HL-60 (cell line): Measurements from ENCODE around the gene GABPB1.

Source experiments
- DNase-seq, 2 experiments: peaks; one replicate each; pipeline ENCODE4 v3.0.0-alpha.2; 2010 to 2020; ENCODE audit warnings: low read depth in 1 of 2, low spot score in 1 of 2
- H3K27ac ChIP-seq: fragments of 250-450 bp; sonication (Bioruptor Pico); replicated peaks from 2 replicates; pipeline ENCODE4 v1.5.1; 2020; ENCODE audit warnings: mild to moderate bottlenecking, moderate library complexity
- H3K27me3 ChIP-seq: fragments of 250-450 bp; sonication (Bioruptor Pico); 2 replicates; pipeline ENCODE4 v1.5.1; 2021; ENCODE audit warnings: mild to moderate bottlenecking, moderate library complexity; ENCODE audit not compliant: insufficient read depth, poor library complexity, severe bottlenecking
- H3K4me3 ChIP-seq: replicated peaks from 2 replicates; pipeline ENCODE4 v1.5.1; 2011; ENCODE audit warnings: mild to moderate bottlenecking, control low read depth, low read length; ENCODE audit not compliant: insufficient read depth
- GABPA ChIP-seq: IDR thresholded peaks from 2 replicates; pipeline ENCODE4 v1.6.1; 2012; ENCODE audit warnings: low read depth
- POLR2AphosphoS5 ChIP-seq: IDR thresholded peaks from 2 replicates; pipeline ENCODE4 v1.6.1; 2012; ENCODE audit warnings: low read depth
- SPI1 ChIP-seq: IDR thresholded peaks from 2 replicates; pipeline ENCODE4 v1.6.1; 2012; ENCODE audit warnings: low read depth, mild to moderate bottlenecking, borderline replicate concordance
- TF ChIP-seq, protein P1 (sequence below): IDR thresholded peaks from 2 replicates; pipeline ENCODE4 v1.6.1; 2012; ENCODE audit warnings: low read depth; ENCODE audit not compliant: insufficient replicate concordance
- TF ChIP-seq, protein P2 (sequence below): IDR thresholded peaks from one replicate; pipeline ENCODE4 v1.5.1; 2011; ENCODE audit warnings: low read length, control low read depth, inconsistent platforms; ENCODE audit not compliant: insufficient read depth

GABPB1 gene

DNA sequence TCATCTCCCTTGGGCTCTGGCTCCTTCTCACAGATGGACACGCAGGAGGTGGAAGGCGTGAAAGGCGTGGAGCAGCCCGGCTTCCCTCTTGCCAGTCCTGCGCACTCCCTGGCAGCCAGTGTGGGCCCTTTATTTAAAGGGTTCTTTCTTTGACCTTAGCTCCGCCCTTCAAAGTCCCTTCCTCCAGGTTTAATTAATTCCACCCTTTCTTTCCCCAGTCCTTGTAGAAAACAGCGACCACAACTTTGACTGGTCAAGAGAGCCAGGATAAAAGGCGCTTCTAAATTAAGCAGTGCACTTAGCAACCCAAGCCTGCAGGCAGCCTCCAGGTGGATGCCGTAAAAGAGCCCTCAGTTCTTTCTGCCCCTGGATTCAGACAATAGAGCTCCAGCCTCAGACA is 89.4 kb downstream of the GABPB1 start, which contains the start of gene HDC:
Gene HDC, minus strand, starts transcription at position 107 of the 400 bp plus-strand sequence. Its CDS starts 103 bp downstream, at position 4.
- no peak for DNase-seq
- H3K27ac ChIP-seq: no peak within 1 kb of the TSS
- no peak within 1 kb of the TSS for H3K4me3 ChIP-seq
- TF ChIP-seq SPI1: no peak
- no peak for TF ChIP-seq GABPA
- TF ChIP-seq, protein P1, sequence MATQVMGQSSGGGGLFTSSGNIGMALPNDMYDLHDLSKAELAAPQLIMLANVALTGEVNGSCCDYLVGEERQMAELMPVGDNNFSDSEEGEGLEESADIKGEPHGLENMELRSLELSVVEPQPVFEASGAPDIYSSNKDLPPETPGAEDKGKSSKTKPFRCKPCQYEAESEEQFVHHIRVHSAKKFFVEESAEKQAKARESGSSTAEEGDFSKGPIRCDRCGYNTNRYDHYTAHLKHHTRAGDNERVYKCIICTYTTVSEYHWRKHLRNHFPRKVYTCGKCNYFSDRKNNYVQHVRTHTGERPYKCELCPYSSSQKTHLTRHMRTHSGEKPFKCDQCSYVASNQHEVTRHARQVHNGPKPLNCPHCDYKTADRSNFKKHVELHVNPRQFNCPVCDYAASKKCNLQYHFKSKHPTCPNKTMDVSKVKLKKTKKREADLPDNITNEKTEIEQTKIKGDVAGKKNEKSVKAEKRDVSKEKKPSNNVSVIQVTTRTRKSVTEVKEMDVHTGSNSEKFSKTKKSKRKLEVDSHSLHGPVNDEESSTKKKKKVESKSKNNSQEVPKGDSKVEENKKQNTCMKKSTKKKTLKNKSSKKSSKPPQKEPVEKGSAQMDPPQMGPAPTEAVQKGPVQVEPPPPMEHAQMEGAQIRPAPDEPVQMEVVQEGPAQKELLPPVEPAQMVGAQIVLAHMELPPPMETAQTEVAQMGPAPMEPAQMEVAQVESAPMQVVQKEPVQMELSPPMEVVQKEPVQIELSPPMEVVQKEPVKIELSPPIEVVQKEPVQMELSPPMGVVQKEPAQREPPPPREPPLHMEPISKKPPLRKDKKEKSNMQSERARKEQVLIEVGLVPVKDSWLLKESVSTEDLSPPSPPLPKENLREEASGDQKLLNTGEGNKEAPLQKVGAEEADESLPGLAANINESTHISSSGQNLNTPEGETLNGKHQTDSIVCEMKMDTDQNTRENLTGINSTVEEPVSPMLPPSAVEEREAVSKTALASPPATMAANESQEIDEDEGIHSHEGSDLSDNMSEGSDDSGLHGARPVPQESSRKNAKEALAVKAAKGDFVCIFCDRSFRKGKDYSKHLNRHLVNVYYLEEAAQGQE: no peak
- TF ChIP-seq, protein P2, sequence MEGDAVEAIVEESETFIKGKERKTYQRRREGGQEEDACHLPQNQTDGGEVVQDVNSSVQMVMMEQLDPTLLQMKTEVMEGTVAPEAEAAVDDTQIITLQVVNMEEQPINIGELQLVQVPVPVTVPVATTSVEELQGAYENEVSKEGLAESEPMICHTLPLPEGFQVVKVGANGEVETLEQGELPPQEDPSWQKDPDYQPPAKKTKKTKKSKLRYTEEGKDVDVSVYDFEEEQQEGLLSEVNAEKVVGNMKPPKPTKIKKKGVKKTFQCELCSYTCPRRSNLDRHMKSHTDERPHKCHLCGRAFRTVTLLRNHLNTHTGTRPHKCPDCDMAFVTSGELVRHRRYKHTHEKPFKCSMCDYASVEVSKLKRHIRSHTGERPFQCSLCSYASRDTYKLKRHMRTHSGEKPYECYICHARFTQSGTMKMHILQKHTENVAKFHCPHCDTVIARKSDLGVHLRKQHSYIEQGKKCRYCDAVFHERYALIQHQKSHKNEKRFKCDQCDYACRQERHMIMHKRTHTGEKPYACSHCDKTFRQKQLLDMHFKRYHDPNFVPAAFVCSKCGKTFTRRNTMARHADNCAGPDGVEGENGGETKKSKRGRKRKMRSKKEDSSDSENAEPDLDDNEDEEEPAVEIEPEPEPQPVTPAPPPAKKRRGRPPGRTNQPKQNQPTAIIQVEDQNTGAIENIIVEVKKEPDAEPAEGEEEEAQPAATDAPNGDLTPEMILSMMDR: no peak
- no peak for TF ChIP-seq POLR2AphosphoS5
- no peaks in the 10 kb centered on the region for H3K27me3 ChIP-seq

DNA sequence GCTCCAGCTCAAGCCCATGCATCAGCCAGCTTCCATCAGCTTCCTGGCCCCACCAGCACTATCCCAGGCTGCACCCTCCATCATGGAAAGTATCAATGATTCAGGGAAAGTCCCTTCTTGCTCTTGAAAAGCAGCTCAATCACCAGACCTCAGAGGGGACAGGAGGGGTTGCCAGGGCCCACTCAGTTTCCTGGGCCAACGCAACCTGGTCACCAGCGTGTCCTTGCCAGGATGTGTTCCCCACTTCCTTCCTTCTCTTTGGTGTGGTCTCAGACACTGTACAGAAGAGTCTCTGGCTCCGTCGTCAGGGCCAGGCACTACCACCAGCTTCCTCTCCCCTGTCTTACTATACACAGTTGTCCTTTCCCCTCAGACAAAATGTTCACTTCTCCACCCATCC is 92.5 kb downstream of the GABPB1 start:
- peak; percentile 54; the same call in 1 of the 2 replicates for TF ChIP-seq SPI1
- TF ChIP-seq, protein P1: no peak
- Histone ChIP-seq H3K27me3 (no peaks in the 10 kb centered on the region), H3K4me3 (no peak overlapping the region), H3K27ac (peak overlapping the region; percentile 10; the same call in 1 of the 2 replicates)
- peak in 1 of 2 experiments; percentile 38 for DNase-seq

DNA sequence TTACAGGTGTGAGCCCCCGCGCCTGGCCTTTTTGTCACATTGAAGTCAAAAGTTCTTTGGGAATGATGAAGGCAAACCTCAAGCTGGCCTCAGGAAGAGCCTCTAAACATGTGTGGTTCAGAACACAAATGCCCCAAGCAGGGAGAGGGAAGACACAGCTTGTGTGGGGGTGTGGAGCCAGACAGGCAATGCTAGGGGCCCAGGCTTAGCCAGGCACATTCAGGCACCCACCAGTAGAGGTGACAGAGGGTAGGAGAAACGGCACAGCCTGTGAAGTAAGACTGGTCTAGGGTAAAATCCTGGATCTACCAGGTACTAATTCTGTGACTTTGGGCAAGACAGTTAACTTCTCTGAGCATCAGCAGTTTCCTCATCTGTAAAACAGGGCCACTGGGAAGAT is 93.0 kb downstream of the GABPB1 start:
- Histone ChIP-seq H3K27me3 (no peaks in the 10 kb centered on the region), H3K27ac (peak overlapping the region; percentile 10; the same call in 1 of the 2 replicates), H3K4me3 (no peak overlapping the region)
- TF ChIP-seq, protein P1: no peak
- TF ChIP-seq SPI1 (no peak), POLR2AphosphoS5 (no peak), GABPA (no peak)
- TF ChIP-seq, protein P2: no peak
- no peak for DNase-seq
